Astrocyte of the cerebellum (primary cell): Measurements from ENCODE around the gene ATXN10.
"Not testable (repeated sequence)": the region's sequence is repeated elsewhere in the genome, so short reads cannot be mapped to it uniquely, and the experiment has no call there.

Source experiments
- DNase-seq: peaks from one replicate; pipeline ENCODE4 v3.0.0-alpha.2; 2011; ENCODE audit warnings: low read depth
- H3K4me3 ChIP-seq: 2 replicates; pipeline ENCODE4 v1.5.1; 2011; ENCODE audit warnings: mild to moderate bottlenecking, low read depth, low read length, moderate library complexity
- CTCF ChIP-seq: IDR thresholded peaks from 2 replicates; pipeline ENCODE4 v1.5.1; 2012; ENCODE audit warnings: low read length, low read depth, moderate library complexity, mild to moderate bottlenecking; ENCODE audit errors: missing control alignments
- in situ Hi-C: cut with HindIII; loops from 2 replicates; pipeline ENCODE4 v1.10.0; 2017; ENCODE audit warnings: low sequenced_read_pairs

Gene ATXN10

GRCh38 chr22:45650721-45651120, 20.9 kb upstream of the ATXN10 start:
- no peak for TF ChIP-seq CTCF
- in situ Hi-C loops, result no loop called here
- no peak for DNase-seq
- H3K4me3 ChIP-seq, result no peak overlapping the region

- in situ Hi-C loops, result no loop called here
- DNase-seq, result no peak
- no peak overlapping the region for H3K4me3 ChIP-seq
- no peak for TF ChIP-seq CTCF
Measured at GRCh38 chr22:45651931-45652528, 19.6 kb upstream of the ATXN10 start.

- in situ Hi-C loops, result no loop called here
- TF ChIP-seq CTCF, result no peak
- DNase-seq, result no peak
- no peak overlapping the region for H3K4me3 ChIP-seq
Measured at GRCh38 chr22:45656577-45656976, 15.1 kb upstream of the ATXN10 start.

- DNase-seq, result no peak
- in situ Hi-C loops, result no loop called here
- H3K4me3 ChIP-seq, result no peak overlapping the region
- TF ChIP-seq CTCF, result no peak
Measured at GRCh38 chr22:45657701-45658100, 13.9 kb upstream of the ATXN10 start.

- in situ Hi-C loops, result no loop called here
- no peak overlapping the region for H3K4me3 ChIP-seq
- TF ChIP-seq CTCF, result no peak
- no peak for DNase-seq
Measured at GRCh38 chr22:45664136-45664646, 7.4 kb upstream of the ATXN10 start.

GRCh38 chr22:45667486-45667885, 4.1 kb upstream of the ATXN10 start:
- no peak for DNase-seq
- in situ Hi-C loops, result no loop called here
- no peak for TF ChIP-seq CTCF
- no peak overlapping the region for H3K4me3 ChIP-seq

- in situ Hi-C loops, result not testable (repeated sequence)
Measured at GRCh38 chr22:45670363-45670762, 1.3 kb upstream of the ATXN10 start.

More at GRCh38 chr22:45670363-45670762, 1.3 kb upstream of the ATXN10 start:
- H3K4me3 ChIP-seq, DNase-seq: not testable (repeated sequence)
